Measurements from ENCODE around the gene FBXO10.

FBXO10 gene

DNA sequence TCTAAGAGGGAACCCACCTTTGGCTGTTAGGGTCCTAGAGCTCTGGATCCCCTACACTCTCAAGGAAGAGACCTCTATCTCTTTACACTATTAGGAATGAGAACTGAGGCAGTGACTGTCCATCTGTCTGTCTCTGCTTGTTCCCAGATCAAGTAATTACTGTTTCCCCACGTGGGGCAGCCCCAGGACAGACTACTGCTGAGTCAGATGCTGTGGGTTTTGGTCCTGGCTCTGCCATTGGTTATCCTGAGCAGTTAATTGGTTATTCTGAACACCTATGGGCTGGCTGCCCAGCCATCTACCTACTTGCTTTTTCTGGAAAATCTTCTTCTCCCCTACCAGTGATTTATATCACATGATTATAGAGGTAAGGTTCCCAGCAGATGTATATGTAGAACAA is 33.3 kb downstream of the FBXO10 start:
- TF ChIP-seq, protein P1, sequence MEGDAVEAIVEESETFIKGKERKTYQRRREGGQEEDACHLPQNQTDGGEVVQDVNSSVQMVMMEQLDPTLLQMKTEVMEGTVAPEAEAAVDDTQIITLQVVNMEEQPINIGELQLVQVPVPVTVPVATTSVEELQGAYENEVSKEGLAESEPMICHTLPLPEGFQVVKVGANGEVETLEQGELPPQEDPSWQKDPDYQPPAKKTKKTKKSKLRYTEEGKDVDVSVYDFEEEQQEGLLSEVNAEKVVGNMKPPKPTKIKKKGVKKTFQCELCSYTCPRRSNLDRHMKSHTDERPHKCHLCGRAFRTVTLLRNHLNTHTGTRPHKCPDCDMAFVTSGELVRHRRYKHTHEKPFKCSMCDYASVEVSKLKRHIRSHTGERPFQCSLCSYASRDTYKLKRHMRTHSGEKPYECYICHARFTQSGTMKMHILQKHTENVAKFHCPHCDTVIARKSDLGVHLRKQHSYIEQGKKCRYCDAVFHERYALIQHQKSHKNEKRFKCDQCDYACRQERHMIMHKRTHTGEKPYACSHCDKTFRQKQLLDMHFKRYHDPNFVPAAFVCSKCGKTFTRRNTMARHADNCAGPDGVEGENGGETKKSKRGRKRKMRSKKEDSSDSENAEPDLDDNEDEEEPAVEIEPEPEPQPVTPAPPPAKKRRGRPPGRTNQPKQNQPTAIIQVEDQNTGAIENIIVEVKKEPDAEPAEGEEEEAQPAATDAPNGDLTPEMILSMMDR (IDR thresholded peaks at IDR 0.05; ENCODE audit: insufficient read depth, low read depth, low read length, missing control alignments) = no peak
- peak; percentile 75 for DNase-seq (ENCODE audit: low read depth)
- H3K4me3 ChIP-seq (ENCODE audit: low read length) = no peak overlapping the region

DNA sequence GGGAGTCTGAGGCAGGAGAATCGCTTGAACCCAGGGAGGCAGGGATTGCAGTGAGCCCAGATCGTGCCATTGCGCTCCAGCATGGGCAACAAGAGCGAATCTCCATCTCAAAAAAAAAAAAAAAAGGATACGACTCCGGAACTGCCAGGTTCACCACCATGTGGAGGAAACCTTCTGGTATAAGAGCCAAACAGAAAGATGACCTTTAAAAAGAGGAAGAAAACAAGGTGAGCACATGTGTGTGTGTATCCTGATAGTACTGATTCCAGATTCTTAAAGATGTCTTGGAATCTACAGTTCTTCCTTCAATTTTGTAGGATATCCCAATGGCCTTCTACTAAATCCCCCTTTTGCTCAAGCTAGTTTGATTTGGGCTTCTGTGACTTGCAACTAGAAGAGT is 33.7 kb downstream of the FBXO10 start:
- TF ChIP-seq, protein P1 (IDR thresholded peaks at IDR 0.05; ENCODE audit: insufficient read depth, low read depth, low read length, missing control alignments) = no peak
- no peak overlapping the region for H3K4me3 ChIP-seq (ENCODE audit: low read length)
- DNase-seq (ENCODE audit: low read depth) = no peak

DNA sequence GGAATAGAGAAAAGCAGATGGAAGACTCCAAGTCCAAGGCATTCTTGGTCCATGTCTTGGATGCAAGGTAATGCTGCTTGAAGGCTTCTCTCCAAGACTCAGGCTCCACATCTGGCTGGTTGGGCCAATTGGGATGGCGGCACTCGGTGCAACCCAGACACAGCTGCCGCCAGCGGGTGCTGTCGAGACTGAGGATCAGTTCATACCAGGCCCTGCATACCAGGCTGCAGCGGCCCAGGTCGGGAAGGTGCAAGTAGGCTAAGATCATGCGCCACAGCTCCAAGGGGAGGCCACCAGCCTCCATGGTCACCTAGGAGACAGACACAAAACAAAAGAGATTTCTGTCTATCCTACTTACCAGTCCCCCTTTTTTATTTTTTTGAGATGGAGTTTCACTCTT is 34.7 kb downstream of the FBXO10 start:
- no peak for DNase-seq (ENCODE audit: low read depth)
- H3K4me3 ChIP-seq (ENCODE audit: low read length) = no peak overlapping the region
- TF ChIP-seq, protein P1 (IDR thresholded peaks at IDR 0.05; ENCODE audit: insufficient read depth, low read depth, low read length, missing control alignments) = no peak

DNA sequence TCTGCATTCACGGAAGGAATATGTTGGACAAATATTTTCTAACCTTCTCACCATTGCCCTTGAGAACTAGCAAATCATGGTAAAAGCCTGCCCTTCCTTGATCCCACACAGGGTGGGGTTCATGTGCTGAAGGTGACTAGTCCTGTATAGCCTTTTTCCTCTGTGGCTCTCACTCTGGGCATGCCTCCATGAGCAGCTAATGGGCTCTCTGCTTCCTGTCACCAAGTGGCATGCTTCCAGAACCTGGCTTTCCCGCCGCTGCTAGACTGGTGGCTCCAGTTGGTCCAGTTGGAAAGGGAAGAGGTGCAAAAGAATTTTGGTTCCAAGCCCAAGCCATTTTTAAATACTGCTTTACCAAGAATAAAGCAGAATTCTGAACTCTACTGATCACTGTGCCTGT is 35.5 kb downstream of the FBXO10 start:
- no peak overlapping the region for H3K4me3 ChIP-seq (ENCODE audit: low read length)
- peak; percentile 54 for DNase-seq (ENCODE audit: low read depth)
- TF ChIP-seq, protein P1 (IDR thresholded peaks at IDR 0.05; ENCODE audit: insufficient read depth, low read depth, low read length, missing control alignments) = no peak

DNA sequence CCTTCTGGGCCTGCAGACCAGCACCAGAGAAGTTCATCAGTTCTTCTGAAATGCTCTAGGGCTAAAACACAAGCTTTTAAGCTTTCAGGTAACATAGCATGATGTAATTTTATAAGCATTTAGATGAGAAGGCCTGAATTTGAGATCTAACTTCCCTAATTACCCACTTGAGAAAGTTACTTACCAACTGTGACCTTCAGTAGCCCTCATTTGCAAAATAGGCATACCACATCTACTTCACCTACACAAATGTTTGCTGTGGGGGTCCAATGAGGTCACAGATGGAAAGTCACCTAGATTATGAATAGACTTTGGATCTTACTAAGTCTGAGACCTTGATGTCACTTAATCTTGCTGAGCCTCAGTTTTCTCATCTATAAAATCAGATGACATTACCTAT is 36.5 kb downstream of the FBXO10 start:
- H3K4me3 ChIP-seq (ENCODE audit: low read length) = no peak overlapping the region
- DNase-seq (ENCODE audit: low read depth) = no peak
- TF ChIP-seq, protein P1 (IDR thresholded peaks at IDR 0.05; ENCODE audit: insufficient read depth, low read depth, low read length, missing control alignments) = no peak

DNA sequence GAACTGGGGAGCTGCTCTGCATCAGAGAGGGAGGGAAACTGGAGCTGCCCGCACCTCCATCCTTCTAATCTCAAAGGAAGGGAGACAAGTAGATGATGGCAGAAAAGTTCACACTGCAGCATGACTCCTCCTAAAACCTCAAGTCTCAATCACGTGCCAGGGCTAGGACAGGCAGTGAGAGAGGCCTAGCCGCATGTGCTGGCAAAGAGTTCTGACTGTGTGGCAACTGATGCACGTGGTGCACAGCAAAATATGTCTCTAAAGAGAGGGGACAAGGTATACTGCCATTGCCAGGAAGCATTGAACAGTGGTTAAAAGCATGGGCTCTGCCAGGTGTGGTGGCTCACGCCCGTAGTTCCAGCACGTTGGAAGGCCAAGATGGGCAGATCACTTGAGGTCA is 38.1 kb downstream of the FBXO10 start:
- no peak overlapping the region for H3K4me3 ChIP-seq (ENCODE audit: low read length)
- TF ChIP-seq, protein P1 (IDR thresholded peaks at IDR 0.05; ENCODE audit: insufficient read depth, low read depth, low read length, missing control alignments) = no peak
- no peak for DNase-seq (ENCODE audit: low read depth)

DNA sequence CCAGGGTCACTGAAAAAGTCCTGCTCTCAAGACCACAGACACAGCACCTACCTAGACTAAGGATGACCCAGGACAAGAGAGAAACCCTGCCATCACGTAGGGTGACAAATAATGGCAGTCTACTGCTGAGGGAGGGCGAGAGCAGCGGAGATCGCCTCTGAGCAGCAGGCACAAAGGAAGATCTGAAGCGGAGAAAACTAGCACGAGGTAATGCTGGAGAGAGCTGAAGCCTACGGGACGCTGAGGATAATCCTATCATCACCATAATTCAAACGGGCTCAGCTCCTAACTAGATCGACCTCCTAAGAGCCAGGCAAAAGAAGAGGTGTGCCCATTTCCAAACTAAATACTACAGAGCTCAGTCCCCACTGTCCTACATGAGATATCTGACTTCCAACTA is 41.3 kb downstream of the FBXO10 start:
- TF ChIP-seq, protein P1 (IDR thresholded peaks at IDR 0.05; ENCODE audit: insufficient read depth, low read depth, low read length, missing control alignments) = no peak
- no peak for DNase-seq (ENCODE audit: low read depth)

More for the DNA sequence above, 41.3 kb downstream of the FBXO10 start:
- H3K4me3 ChIP-seq (ENCODE audit: low read length) = no peak overlapping the region
